CD4-positive, alpha-beta memory T cell (primary cell): Measurements from ENCODE around the gene ZNF835. TPM values are rescaled to one million over a fixed set of nuclear protein-coding genes. Genes with fewer than 3 reads are reported as not detected.

Source experiments
- CTCF ChIA-PET: fragments of 350-600 bp; sonication (Branson Sonifier 250); formaldehyde crosslinking; loops from one replicate; lab custom pipeline; 2021; ENCODE audit warnings: inconsistent platforms; ENCODE audit not compliant: partially characterized antibody; lab: Charles Lee
- POLR2A ChIA-PET: fragments of 350-600 bp; sonication (Branson Sonifier 250); formaldehyde crosslinking; loops from one replicate; lab custom pipeline; 2021; ENCODE audit not compliant: partially characterized antibody; lab: Charles Lee
- DNase-seq, 5 donors: peaks; one replicate each; pipeline versions ENCODE4 v3.0.0 to v3.0.0-alpha.2; 2020 to 2022; ENCODE audit warnings: mixed read lengths in 1 of 5
- H3K27ac ChIP-seq: one replicate; pipeline ENCODE4 v1.7.0; 2013; ENCODE audit warnings: low read depth, low read length
- H3K27me3 ChIP-seq: 2 replicates; pipeline ENCODE4 v1.7.0; 2013; ENCODE audit warnings: mild to moderate bottlenecking, low read length, moderate library complexity; ENCODE audit not compliant: insufficient read depth
- H3K36me3 ChIP-seq: 2 replicates; pipeline ENCODE4 v1.7.0; 2013; ENCODE audit warnings: mild to moderate bottlenecking, low read length, moderate library complexity; ENCODE audit not compliant: insufficient read depth
- H3K4me1 ChIP-seq: 2 replicates; pipeline ENCODE4 v1.7.0; 2013; ENCODE audit warnings: mild to moderate bottlenecking, low read length, moderate library complexity; ENCODE audit not compliant: insufficient read depth
- H3K4me3 ChIP-seq, 2 donors: one replicate each; pipeline ENCODE4 v1.7.0; 2013; ENCODE audit warnings: low read length in 2 of 2, mild to moderate bottlenecking in 1 of 2
- H3K9me3 ChIP-seq, 2 donors: one replicate each; pipeline ENCODE4 v1.7.0; 2013; ENCODE audit warnings: low read length in 2 of 2, control low read depth in 1 of 2; ENCODE audit not compliant: control insufficient read depth in 1 of 2
- H3K27ac Mint-ChIP-seq, 7 donors: one replicate each; pipeline ENCODE4 v1.8.0; 2020 to 2021; ENCODE audit warnings: mixed read lengths in 7 of 7, mild to moderate bottlenecking in 6 of 7, inconsistent platforms in 3 of 7, moderate library complexity in 3 of 7
- H3K27me3 Mint-ChIP-seq, 2 donors: one replicate each; pipeline ENCODE4 v1.8.0; 2020 to 2021; ENCODE audit warnings: mixed read lengths in 2 of 2
- H3K36me3 Mint-ChIP-seq, 2 donors: one replicate each; pipeline ENCODE4 v1.8.0; 2020 to 2021; ENCODE audit warnings: mixed read lengths in 2 of 2, inconsistent platforms in 1 of 2, mild to moderate bottlenecking in 1 of 2
- H3K4me1 Mint-ChIP-seq, 4 donors: one replicate each; pipeline ENCODE4 v1.8.0; 2020 to 2021; ENCODE audit warnings: mixed read lengths in 4 of 4, mild to moderate bottlenecking in 1 of 4
- H3K4me3 Mint-ChIP-seq, 8 donors: one replicate each; pipeline ENCODE4 v1.8.0; 2020 to 2021; ENCODE audit warnings: mixed read lengths in 8 of 8, mild to moderate bottlenecking in 7 of 8, moderate library complexity in 6 of 8, inconsistent platforms in 3 of 8
- H3K9me3 Mint-ChIP-seq, 8 donors: one replicate each; pipeline ENCODE4 v1.8.0; 2020 to 2021; ENCODE audit warnings: mixed read lengths in 8 of 8, mild to moderate bottlenecking in 5 of 8, inconsistent platforms in 3 of 8, moderate library complexity in 1 of 8
- intact Hi-C: fragments of 100-400 bp; cut with micrococcal nuclease; formaldehyde crosslinking; loops from one replicate; pipeline ENCODE4 v1.15.1; 2023
- polyA plus RNA-seq, 2 donors: library from polyadenylated mRNA; unstranded; fragments of 300-500 nt; fragmentation: Illumina TruSeq; gene quantifications; one replicate each; pipeline ENCODE4 v1.2.3, GENCODE V29; 2021
- total RNA-seq, 2 experiments: library from RNA; stranded (reverse); gene quantifications; one replicate each; pipeline ENCODE4 v1.2.3, GENCODE V29; 2021

ZNF835 gene
- total and polyA plus RNA-seq, 4 experiments from 2014 or later, result 0.64 to 3.8 (median 3.5) TPM

- Mint-ChIP-seq H3K9me3 (peaks cover 0 to 74% (median 37%) of the 10 kb centered on the region in 8 donors), H3K27ac (no peak overlapping the region), H3K27me3 (no peaks in the 10 kb centered on the region), H3K4me3 (no peak overlapping the region), H3K4me1 (no peaks in the 10 kb centered on the region), H3K36me3 (peaks cover 6 to 19% of the 10 kb centered on the region in 2 donors)
- no peaks in the 10 kb centered on the region for H3K27me3 ChIP-seq
- no peak overlapping the region for H3K4me3 ChIP-seq
- H3K4me1 ChIP-seq, result no peaks in the 10 kb centered on the region
- DNase-seq, result no peak
- H3K27ac ChIP-seq, result no peak overlapping the region
- no peaks in the 10 kb centered on the region for H3K36me3 ChIP-seq
- ChIA-PET CTCF (no interaction called here), POLR2A (no interaction called here)
- H3K9me3 ChIP-seq, result peaks cover 0 to 16% of the 10 kb centered on the region in 2 donors
- intact Hi-C loops, result no loop called here
These were observed 7.0 kb downstream of the ZNF835 start for GRCh38 chr19:56664511-56664910.

DNA sequence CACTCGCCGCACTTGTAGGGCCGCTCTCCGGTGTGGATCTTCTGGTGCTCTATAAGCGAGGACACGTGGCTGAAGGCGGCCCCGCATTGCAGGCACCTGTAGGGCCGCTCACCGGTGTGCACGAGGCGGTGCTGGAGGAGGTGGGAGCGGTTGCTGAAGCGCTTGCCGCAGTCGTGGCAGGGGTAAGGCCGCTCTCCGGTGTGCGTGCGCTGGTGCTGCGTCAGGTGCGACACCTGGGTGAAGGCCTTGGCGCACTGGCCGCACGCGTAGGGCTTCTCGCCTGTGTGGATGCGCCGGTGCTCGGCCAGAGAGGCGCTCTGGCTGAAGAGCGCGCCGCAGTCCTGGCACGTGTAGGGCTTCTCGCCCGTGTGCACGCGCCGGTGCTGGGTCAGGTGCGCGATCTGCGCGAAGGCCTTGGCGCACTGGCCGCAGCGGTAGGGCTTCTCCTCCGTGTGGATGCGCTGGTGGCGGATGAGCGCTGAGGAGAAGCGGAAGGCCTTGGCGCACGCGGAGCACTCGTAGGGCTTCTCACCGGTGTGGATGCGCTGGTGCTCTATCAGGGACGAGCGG is 7.5 kb downstream of the ZNF835 start:
- H3K27me3 Mint-ChIP-seq, result no peaks in the 10 kb centered on the region
- ChIA-PET POLR2A (no interaction called here), CTCF (no interaction called here)
- Histone ChIP-seq H3K36me3 (no peaks in the 10 kb centered on the region), H3K27ac (no peak overlapping the region), H3K4me3 (no peak overlapping the region), H3K9me3 (peaks cover 0 to 21% of the 10 kb centered on the region in 2 donors), H3K27me3 (no peaks in the 10 kb centered on the region), H3K4me1 (no peaks in the 10 kb centered on the region)
- no peak overlapping the region for H3K27ac Mint-ChIP-seq
- no peak for DNase-seq
- H3K9me3 Mint-ChIP-seq, result peaks cover 0 to 77% (median 40%) of the 10 kb centered on the region in 8 donors
- intact Hi-C loops, result no loop called here
- no peak overlapping the region for H3K4me3 Mint-ChIP-seq
- no peaks in the 10 kb centered on the region for H3K4me1 Mint-ChIP-seq
- H3K36me3 Mint-ChIP-seq, result peaks cover 9 to 21% of the 10 kb centered on the region in 2 donors

- Mint-ChIP-seq H3K9me3 (peaks cover under 1 to 74% (median 38%) of the 10 kb centered on the region in 8 donors), H3K4me3 (no peak overlapping the region), H3K36me3 (peaks cover 6 to 19% of the 10 kb centered on the region in 2 donors), H3K27ac (no peak overlapping the region), H3K4me1 (no peaks in the 10 kb centered on the region), H3K27me3 (no peaks in the 10 kb centered on the region)
- Histone ChIP-seq H3K27ac (no peak overlapping the region), H3K36me3 (no peaks in the 10 kb centered on the region), H3K4me3 (no peak overlapping the region), H3K9me3 (peaks cover 0 to 20% of the 10 kb centered on the region in 2 donors), H3K27me3 (no peaks in the 10 kb centered on the region), H3K4me1 (no peaks in the 10 kb centered on the region)
- POLR2A ChIA-PET, result no interaction called here
- DNase-seq, result no peak
- intact Hi-C loops, result no loop called here
- CTCF ChIA-PET, result no interaction called here
These were observed 10.3 kb downstream of the ZNF835 start for GRCh38 chr19:56661248-56661647.

DNA sequence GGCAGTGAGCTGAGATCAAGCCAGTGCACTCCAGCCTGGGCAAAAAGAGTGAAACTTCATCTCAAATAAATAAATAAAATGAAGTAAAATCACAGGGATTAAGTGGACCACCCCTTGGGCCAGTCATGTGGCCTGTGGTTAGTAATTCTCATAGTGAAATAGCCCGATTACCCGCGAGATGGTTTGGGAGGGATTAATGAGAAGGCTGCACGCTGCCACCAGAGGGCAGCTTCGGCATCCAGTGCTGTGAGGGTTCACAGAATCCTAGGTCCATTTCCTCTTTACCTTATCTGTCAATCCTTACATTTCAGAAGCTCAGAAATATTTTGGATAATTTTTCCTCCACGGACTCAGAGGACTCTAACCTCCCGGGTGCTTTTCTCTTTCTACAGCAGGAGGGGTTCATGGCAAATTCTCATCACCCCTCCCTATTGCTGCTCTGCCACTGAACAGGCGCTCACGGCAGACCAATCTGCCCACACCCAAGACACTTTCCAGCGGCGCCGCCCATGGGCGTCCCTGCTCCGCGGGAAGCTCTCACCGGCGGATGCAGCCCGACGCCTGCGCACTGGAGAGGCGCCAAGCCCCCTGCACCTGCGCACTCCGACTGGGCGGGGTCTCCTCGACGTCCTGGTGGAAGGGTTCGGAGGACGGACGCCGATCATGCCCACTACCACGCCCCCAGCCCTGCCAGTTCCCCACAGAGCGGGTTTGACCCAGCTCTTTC is 11.0 kb downstream of the ZNF835 start:
- intact Hi-C loops, result no loop called here
- no peak overlapping the region for H3K4me3 ChIP-seq
- H3K9me3 ChIP-seq, result peaks cover 0 to 20% of the 10 kb centered on the region in 2 donors
- H3K27me3 ChIP-seq, result no peaks in the 10 kb centered on the region
- H3K9me3 Mint-ChIP-seq, result peaks cover 3 to 76% (median 40%) of the 10 kb centered on the region in 8 donors
- DNase-seq, result no peak
- no peaks in the 10 kb centered on the region for H3K4me1 ChIP-seq
- ChIA-PET POLR2A (no interaction called here), CTCF (no interaction called here)
- no peak overlapping the region for H3K4me3 Mint-ChIP-seq
- no peak overlapping the region for H3K27ac ChIP-seq
- H3K27me3 Mint-ChIP-seq, result no peaks in the 10 kb centered on the region
- H3K4me1 Mint-ChIP-seq, result no peaks in the 10 kb centered on the region
- H3K36me3 ChIP-seq, result no peaks in the 10 kb centered on the region
- no peak overlapping the region for H3K27ac Mint-ChIP-seq
- H3K36me3 Mint-ChIP-seq, result peaks cover 7 to 19% of the 10 kb centered on the region in 2 donors

DNA sequence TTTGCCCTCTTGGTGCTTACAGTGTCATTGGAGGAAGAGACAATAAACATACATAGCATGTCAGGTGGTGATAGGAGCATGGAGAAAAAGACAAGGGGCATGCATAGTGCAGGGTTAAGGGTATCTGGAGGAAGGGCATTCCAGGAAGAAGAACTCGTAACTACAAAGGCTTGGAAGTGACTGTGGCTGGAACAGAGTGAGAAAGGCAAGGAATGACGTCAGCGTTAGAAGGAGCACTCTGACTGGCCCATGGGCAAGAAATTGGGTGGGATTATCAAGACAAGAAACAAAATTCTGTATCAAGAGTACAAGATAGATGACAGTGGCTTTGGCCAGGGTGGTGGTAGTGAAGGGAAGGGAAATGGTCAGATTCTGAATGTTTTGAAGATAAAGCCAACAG is 17.4 kb downstream of the ZNF835 start:
- POLR2A ChIA-PET, result no interaction called here
- no peak overlapping the region for H3K4me3 Mint-ChIP-seq
- Histone ChIP-seq H3K9me3 (peaks cover 0 to 15% of the 10 kb centered on the region in 2 donors), H3K4me3 (no peak overlapping the region), H3K4me1 (no peaks in the 10 kb centered on the region), H3K27me3 (no peaks in the 10 kb centered on the region), H3K27ac (no peak overlapping the region), H3K36me3 (no peaks in the 10 kb centered on the region)
- H3K27ac Mint-ChIP-seq, result no peak overlapping the region
- peaks cover 9 to 12% of the 10 kb centered on the region in 2 donors for H3K36me3 Mint-ChIP-seq
- DNase-seq, result no peak
- intact Hi-C loops, result no loop called here
- H3K9me3 Mint-ChIP-seq, result peaks cover 6 to 83% (median 52%) of the 10 kb centered on the region in 8 donors
- CTCF ChIA-PET, result no interaction called here
- H3K27me3 Mint-ChIP-seq, result no peaks in the 10 kb centered on the region
- H3K4me1 Mint-ChIP-seq, result no peaks in the 10 kb centered on the region

GRCh38 chr19:56643460-56643955 is 28.0 kb downstream of the ZNF835 start:
- intact Hi-C loops, result no loop called here
- ChIA-PET CTCF (no interaction called here), POLR2A (no interaction called here)
- Histone ChIP-seq H3K36me3 (no peaks in the 10 kb centered on the region), H3K27ac (no peak overlapping the region), H3K4me3 (no peak overlapping the region), H3K9me3 (peaks cover 0 to 20% of the 10 kb centered on the region in 2 donors), H3K27me3 (no peaks in the 10 kb centered on the region), H3K4me1 (no peaks in the 10 kb centered on the region)
- Mint-ChIP-seq H3K27ac (no peak overlapping the region), H3K36me3 (peaks cover 16 to 28% of the 10 kb centered on the region in 2 donors), H3K4me3 (peak overlapping the region in 1 of 8 donors; percentile 4), H3K4me1 (peaks cover 0 to 2% (median 2%) of the 10 kb centered on the region in 4 donors), H3K27me3 (peaks cover 8 to 11% of the 10 kb centered on the region in 2 donors), H3K9me3 (peaks cover 8 to 84% (median 67%) of the 10 kb centered on the region in 8 donors)
- DNase-seq, result no peak

DNA sequence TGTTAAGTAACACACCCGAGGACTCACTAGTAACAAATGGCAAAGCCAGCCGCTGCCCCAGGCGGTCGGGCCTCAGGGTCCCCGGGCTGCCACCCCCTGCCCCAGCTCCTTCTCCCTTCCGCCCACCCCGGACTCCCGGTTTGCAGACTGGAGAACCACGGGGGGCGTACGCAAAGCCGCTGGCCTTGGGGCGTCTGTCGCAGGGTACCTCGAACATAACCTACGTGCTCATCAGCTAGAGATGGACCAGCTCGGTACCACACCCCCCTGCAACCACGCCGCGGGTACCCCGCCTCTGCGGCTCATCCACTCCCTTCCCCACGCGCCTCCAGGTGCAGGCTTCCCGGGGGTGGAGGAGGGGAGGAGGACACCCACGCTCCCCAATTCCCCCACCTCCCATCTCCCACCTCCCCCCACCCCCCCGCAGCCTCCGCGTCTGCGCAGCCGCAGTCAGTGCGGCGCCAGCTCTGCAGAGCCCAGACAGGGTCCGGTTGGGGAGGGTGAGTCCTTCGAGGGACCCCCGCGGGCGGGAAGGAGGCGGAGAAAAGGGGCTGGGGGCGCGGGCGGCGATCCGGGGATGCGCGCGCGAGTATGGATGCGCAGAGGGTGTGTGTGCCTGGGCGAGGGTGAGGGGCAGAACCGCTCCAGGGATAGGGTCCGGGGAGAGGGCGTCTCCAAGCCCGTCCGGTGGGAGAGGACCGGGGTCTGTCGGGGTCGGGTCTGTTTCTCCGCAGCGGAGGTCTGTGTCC is 28.7 kb downstream of the ZNF835 start, which contains the start of gene SMIM17:
Gene SMIM17, plus strand, starts transcription at position 449 of the 749 bp plus-strand sequence. CDS start 2,509 bp downstream, outside the sequence.
- POLR2A ChIA-PET, result no interaction called here
- Mint-ChIP-seq H3K4me3 (peak within 1 kb of the TSS in 1 of 8 donors; percentile 4), H3K36me3 (peaks cover 14 to 24% of the 10 kb centered on the region in 2 donors), H3K27me3 (peaks cover 8 to 11% of the 10 kb centered on the region in 2 donors), H3K4me1 (peaks cover 0 to 4% (median 2%) of the 10 kb centered on the region in 4 donors), H3K27ac (peak within 1 kb of the TSS in 2 of 7 donors; percentile 8 to 75), H3K9me3 (peaks cover 8 to 84% (median 65%) of the 10 kb centered on the region in 8 donors)
- Histone ChIP-seq H3K4me1 (no peaks in the 10 kb centered on the region), H3K27ac (no peak within 1 kb of the TSS), H3K27me3 (no peaks in the 10 kb centered on the region), H3K9me3 (peaks cover 0 to 19% of the 10 kb centered on the region in 2 donors), H3K4me3 (no peak within 1 kb of the TSS), H3K36me3 (no peaks in the 10 kb centered on the region)
- intact Hi-C loops, result no loop called here
- CTCF ChIA-PET, result no interaction called here
- no peak for DNase-seq
